Testis (tissue), 2 donors: Measurements from ENCODE around the gene MACROD2.

Source experiments
- POLR2A ChIP-seq: fragments of 450-650 bp; IDR thresholded peaks from one replicate; pipeline ENCODE4 v1.6.1; 2017; ENCODE audit warnings: antibody characterized with exemption, mild to moderate bottlenecking, moderate library complexity
- TF ChIP-seq, protein P1 (sequence below), 3 experiments: fragments of 450-650 bp in 2 of 3; fragments of 200-600 bp in 1 of 3; sonication (generic) in 1 of 3; IDR thresholded peaks; one replicate each; pipeline ENCODE4 v1.5.1; 2016 to 2019; ENCODE audit warnings: antibody characterized with exemption in 3 of 3, mild to moderate bottlenecking in 2 of 3, moderate library complexity in 1 of 3

DNA sequence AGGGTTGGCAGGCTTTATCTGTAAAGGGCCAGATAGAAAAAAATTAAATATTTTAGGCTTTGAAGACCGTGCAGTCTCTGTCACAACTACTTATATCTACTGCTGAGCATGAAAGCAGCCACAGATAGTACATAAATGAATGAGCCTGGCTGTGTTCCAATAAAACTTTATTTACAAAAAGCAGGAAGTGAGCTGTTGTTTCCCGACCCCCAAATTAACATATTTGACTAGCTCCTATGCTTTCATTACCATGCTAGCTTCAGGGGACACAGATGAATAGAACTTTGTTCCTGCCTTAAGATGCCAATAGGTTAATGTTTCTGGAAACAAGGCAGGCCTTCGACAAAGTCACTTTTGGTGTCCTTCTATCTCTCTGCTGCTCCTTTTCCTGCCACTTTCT is 1400.1 kb downstream of the MACROD2 start:
- no peak for TF ChIP-seq POLR2A
- TF ChIP-seq, protein P1, sequence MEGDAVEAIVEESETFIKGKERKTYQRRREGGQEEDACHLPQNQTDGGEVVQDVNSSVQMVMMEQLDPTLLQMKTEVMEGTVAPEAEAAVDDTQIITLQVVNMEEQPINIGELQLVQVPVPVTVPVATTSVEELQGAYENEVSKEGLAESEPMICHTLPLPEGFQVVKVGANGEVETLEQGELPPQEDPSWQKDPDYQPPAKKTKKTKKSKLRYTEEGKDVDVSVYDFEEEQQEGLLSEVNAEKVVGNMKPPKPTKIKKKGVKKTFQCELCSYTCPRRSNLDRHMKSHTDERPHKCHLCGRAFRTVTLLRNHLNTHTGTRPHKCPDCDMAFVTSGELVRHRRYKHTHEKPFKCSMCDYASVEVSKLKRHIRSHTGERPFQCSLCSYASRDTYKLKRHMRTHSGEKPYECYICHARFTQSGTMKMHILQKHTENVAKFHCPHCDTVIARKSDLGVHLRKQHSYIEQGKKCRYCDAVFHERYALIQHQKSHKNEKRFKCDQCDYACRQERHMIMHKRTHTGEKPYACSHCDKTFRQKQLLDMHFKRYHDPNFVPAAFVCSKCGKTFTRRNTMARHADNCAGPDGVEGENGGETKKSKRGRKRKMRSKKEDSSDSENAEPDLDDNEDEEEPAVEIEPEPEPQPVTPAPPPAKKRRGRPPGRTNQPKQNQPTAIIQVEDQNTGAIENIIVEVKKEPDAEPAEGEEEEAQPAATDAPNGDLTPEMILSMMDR (IDR thresholded peaks at IDR 0.05), result no peak
